Retinal pigment epithelial cell (primary cell): ENCODE results near the gene TNS1.
A peak's percentile ranks its signal among the peaks of the same experiment; 100 is the strongest.

Experiments
- DNase-seq: peaks from one replicate; pipeline ENCODE4 v3.0.0-alpha.2; 2010; ENCODE audit warnings: low read depth
- H3K4me3 ChIP-seq: 2 replicates; pipeline ENCODE4 v1.5.1; 2011; ENCODE audit warnings: mild to moderate bottlenecking, low read length, control low read depth, moderate library complexity
- CTCF ChIP-seq: conservative IDR thresholded peaks from 2 replicates; pipeline ENCODE4 v1.5.1; 2011; ENCODE audit warnings: low read depth, low read length, control low read depth, inconsistent platforms

TNS1 gene

DNA sequence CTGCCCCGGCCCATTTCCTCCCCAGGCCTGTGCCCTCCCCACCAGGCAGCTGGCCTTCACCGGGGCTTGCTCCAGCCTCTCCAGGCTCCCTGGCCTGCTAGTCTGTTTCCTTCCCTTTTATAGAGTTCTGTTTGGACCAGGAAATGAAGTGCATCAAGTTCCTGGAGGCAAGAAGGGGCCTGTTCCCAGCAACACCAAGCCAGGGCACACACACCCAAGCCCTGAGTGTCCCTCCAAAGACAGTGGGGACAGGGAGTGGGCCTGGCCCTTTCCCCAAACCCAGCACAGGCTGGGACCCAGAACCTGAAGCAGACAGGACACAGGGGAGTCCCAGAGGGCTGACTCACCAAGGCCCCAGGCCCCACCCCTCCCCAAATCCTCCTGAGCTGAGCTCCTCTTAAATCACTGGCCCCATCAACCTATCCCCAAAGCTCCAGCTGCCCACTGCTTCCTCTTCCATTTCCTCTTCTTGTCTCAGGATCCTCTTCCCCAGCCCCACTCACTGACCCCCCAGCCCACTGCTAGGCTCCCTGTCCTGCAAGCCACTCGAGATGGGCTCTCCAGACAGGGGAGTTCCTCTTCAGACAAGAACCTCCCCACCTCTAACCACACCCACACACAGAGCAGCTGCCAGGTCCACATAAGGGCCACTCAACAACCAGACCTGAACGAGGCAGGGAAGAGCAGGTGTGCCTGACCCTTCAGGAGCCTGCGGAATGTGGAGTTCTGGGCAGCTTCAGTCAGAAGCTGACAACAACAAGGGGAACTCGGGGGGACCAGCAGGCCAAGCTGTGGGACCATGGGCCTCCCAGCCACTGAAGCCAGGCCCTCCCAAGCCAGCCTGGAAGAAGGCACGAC lies 74.2 kb downstream of the TNS1 start:
- DNase-seq: no peak
- TF ChIP-seq CTCF: no peak
- H3K4me3 ChIP-seq: no peak overlapping the region

- no peak for DNase-seq
- H3K4me3 ChIP-seq: no peak overlapping the region
- no peak for TF ChIP-seq CTCF
These were observed 75.0 kb downstream of the TNS1 start for GRCh38 chr2:217927601-217928323.

DNA sequence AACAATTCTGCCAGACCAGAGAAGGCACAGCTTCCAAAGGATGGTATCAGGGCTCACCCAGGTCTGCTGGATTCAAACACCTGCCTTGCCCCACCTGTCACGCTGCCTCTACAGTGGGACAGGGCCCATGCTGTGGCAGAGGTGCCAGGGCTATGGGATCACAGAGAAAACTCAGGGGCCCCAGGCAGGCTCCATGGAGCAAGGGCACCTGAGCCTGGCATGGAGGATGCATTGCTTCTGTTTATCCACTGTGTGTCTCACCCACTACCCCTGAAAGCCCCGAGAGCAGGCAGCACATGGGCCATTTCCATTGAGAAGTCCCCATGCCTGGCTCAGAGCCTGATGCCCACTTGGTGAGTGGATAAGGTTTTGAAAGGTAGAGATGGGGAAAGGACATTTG lies 76.0 kb downstream of the TNS1 start:
- TF ChIP-seq CTCF: no peak

DNA sequence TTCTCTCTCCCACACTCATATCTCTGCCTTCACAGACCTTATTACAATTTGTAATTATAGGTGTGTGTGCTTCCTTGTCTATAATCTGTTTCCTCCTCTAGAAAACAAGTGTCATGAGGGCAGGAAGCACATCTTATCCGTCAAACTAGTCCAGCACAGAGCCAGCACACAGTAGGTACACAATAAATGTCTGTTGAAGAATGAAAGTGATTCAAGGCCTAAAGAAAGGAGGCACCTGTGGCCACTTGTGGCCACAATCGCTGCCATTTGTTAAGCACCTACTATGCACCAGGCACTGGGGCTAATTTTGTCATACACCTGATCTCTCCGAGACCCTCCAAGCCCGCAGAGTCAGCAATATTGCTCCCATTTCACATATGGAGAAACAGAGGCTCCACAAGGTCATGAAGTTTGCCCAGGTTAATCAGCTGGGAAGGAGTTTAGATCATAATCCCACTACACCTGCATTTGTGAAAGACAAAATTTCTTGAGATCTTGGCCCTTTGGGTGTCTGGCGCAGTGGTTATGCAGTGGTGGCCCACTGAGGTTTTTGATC lies 78.4 kb downstream of the TNS1 start:
- H3K4me3 ChIP-seq: no peak overlapping the region
- no peak for DNase-seq
- no peak for TF ChIP-seq CTCF

More for the DNA sequence above, 76.0 kb downstream of the TNS1 start:
- no peak overlapping the region for H3K4me3 ChIP-seq
- DNase-seq: no peak

GRCh38 chr2:217923007-217923686 lies 79.6 kb downstream of the TNS1 start:
- DNase-seq: no peak
- TF ChIP-seq CTCF: no peak
- no peak overlapping the region for H3K4me3 ChIP-seq

DNA sequence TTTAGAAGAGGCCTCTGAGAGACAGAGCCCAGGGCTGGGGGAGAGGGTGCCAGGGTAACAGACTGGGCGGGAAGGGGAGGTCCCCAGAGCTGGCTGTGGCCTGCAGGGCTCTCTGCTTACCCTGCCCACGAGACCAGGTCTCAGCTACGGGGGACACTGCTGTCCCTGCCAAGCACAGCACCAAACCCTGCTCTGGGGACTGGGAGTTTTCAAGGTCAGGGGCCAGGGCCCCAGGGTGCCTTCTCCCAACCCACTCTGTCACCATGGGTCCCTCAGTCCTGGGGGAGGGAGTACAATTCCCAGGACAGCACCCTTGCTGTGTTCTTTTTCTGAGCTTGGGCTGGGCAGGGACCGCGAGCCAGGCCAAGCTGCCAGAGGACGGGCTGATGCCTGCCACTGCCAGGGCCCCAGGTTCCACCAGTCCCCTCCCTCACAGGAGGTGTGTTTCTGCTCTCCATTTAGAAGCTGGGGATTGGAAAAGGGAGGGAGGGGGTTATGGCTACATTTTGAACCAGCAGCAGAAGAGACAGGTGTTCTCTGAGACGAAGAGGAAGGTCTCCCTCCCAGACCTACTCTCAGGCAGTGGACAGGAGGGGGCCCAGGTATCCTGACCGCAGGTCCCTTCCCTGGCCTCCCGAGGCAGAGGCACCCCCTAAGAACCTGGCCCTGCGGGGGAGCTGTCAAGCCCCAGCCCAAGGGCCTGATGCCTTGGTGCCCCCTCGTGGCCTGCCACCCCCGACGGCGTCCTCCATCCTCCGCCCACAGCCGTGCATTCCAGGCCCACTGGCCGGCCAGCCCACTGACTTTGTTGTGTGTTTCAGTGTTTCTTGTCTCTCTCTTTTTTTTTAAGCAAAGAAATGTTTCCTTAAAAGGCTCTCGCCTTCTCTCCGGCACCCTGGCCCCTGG lies 80.4 kb downstream of the TNS1 start:
- H3K4me3 ChIP-seq: no peak overlapping the region
- TF ChIP-seq CTCF: peak; percentile 47
- DNase-seq: no peak
